ENCODE measurements around the gene KCND3.
"Not testable (repeated sequence)": the region's sequence is repeated elsewhere in the genome, so short reads cannot be mapped to it uniquely, and the experiment has no call there.

Gene KCND3

GRCh38 chr1:111762332-111762731, 227.1 kb downstream of the KCND3 start:
- no peak for DNase-seq

GRCh38 chr1:111761717-111762116, 227.8 kb downstream of the KCND3 start:
- no peak for DNase-seq

GRCh38 chr1:111758373-111758772, 231.1 kb downstream of the KCND3 start:
- DNase-seq: peak; percentile 30

GRCh38 chr1:111756124-111756513, 233.3 kb downstream of the KCND3 start:
- DNase-seq: no peak

GRCh38 chr1:111755331-111756123, 233.9 kb downstream of the KCND3 start, which contains the start of gene DDX20:
Gene DDX20, plus strand, starts transcription at chr1:111755901. Its CDS starts 24 bp downstream, at chr1:111755925.
- DNase-seq: peak; percentile 97

GRCh38 chr1:111754984-111755330, 234.5 kb downstream of the KCND3 start:
- DNase-seq: no peak

- DNase-seq: no peak
Observed at GRCh38 chr1:111751906-111752575, 237.4 kb downstream of the KCND3 start.

GRCh38 chr1:111750856-111751255, 238.6 kb downstream of the KCND3 start:
- no peak for DNase-seq

- DNase-seq: no peak
Observed at GRCh38 chr1:111749628-111750027, 239.8 kb downstream of the KCND3 start.

- no peak for DNase-seq
Observed at GRCh38 chr1:111747947-111748346, 241.5 kb downstream of the KCND3 start.

GRCh38 chr1:111747282-111747734, 242.2 kb downstream of the KCND3 start:
- peak; percentile 77 for DNase-seq

- DNase-seq: no peak
Observed at GRCh38 chr1:111746614-111746999, 242.9 kb downstream of the KCND3 start.

GRCh38 chr1:111745675-111746613, 243.5 kb downstream of the KCND3 start:
- no peak for DNase-seq

- DNase-seq: no peak
Observed at GRCh38 chr1:111743679-111744101, 245.8 kb downstream of the KCND3 start.

GRCh38 chr1:111742938-111743549, 246.4 kb downstream of the KCND3 start:
- no peak for DNase-seq

GRCh38 chr1:111742292-111742691, 247.2 kb downstream of the KCND3 start:
- DNase-seq: not testable (repeated sequence)

- no peak for DNase-seq
Observed at GRCh38 chr1:111739925-111740765, 249.3 kb downstream of the KCND3 start.

GRCh38 chr1:111739194-111739924, 250.1 kb downstream of the KCND3 start, which contains the start of gene INKA2:
Gene INKA2, minus strand, starts transcription at chr1:111739395. Its CDS starts 153 bp downstream, at chr1:111739242.
- DNase-seq: peak; percentile 67

- DNase-seq: peak; percentile 49
Observed at GRCh38 chr1:111738436-111739193, 250.9 kb downstream of the KCND3 start.

GRCh38 chr1:111738133-111738435, 251.4 kb downstream of the KCND3 start:
- no peak for DNase-seq
